Measurements from ENCODE around the gene LRRC4C. TPM values are rescaled to one million over a fixed set of nuclear protein-coding genes. Genes with fewer than 3 reads are reported as not detected.

Gene LRRC4C
- total RNA-seq, 1 experiment from 2014 or later: not detected

DNA sequence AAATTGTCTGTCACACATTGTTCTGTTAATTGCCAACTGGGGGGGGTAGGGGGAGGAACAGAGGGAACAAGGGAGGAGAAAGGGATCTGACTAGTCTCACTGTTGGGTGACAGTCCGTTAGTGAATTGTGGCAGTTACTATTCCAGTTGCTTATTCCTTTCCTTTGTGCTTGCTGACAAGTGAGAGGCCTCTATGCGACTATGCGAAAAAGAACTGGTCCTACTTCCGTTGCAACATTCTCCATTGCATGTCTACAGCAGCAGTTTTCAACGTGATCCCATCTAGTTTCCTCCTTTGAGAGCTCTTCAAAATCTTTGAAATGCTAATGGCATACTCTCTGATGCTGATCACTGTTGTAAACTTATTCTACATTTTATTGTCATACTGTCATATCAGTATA is 672.2 kb downstream of the LRRC4C start:
- Histone ChIP-seq H3K4me1 (ENCODE audit: insufficient read depth, low read length) (no peaks in the 10 kb centered on the region), H3K9ac (ENCODE audit: low read length) (no peak overlapping the region), H4K20me1 (ENCODE audit: low read length) (no peaks in the 10 kb centered on the region), H3K27ac (ENCODE audit: low read length) (no peak overlapping the region), H3K79me2 (ENCODE audit: low read length) (no peaks in the 10 kb centered on the region), H3K4me3 (ENCODE audit: low read length) (no peak overlapping the region), H3K36me3 (ENCODE audit: low read depth, low read length) (no peaks in the 10 kb centered on the region), H3K4me2 (ENCODE audit: low read length) (no peak overlapping the region), H3K9me2 (replicated peaks; ENCODE audit: low read length) (no peaks in the 10 kb centered on the region), H3K27me3 (ENCODE audit: low read length) (no peaks in the 10 kb centered on the region), H2AFZ (ENCODE audit: low read length) (no peak overlapping the region), H3K9me3 (ENCODE audit: low read length) (no peaks in the 10 kb centered on the region), H3F3A (ENCODE audit: low read length, unreplicated experiment) (no peaks in the 10 kb centered on the region)
- intact Hi-C loops (cut with micrococcal nuclease): no loop called here
- ATAC-seq (no peak), DNase-seq (no peak)
- POLR2A ChIA-PET (ENCODE audit: unreplicated experiment): no interaction called here
- CTCF ChIA-PET: no interaction called here
- no TSS peak for BruUV-seq (replicated peaks)
- TF ChIP-seq, protein P1, sequence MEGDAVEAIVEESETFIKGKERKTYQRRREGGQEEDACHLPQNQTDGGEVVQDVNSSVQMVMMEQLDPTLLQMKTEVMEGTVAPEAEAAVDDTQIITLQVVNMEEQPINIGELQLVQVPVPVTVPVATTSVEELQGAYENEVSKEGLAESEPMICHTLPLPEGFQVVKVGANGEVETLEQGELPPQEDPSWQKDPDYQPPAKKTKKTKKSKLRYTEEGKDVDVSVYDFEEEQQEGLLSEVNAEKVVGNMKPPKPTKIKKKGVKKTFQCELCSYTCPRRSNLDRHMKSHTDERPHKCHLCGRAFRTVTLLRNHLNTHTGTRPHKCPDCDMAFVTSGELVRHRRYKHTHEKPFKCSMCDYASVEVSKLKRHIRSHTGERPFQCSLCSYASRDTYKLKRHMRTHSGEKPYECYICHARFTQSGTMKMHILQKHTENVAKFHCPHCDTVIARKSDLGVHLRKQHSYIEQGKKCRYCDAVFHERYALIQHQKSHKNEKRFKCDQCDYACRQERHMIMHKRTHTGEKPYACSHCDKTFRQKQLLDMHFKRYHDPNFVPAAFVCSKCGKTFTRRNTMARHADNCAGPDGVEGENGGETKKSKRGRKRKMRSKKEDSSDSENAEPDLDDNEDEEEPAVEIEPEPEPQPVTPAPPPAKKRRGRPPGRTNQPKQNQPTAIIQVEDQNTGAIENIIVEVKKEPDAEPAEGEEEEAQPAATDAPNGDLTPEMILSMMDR (conservative IDR thresholded peaks at IDR 0.05; ENCODE audit: low read depth, low read length): no peak
- TF ChIP-seq EZH2 (IDR thresholded peaks at IDR 0.05; ENCODE audit: low read length, unreplicated experiment): no peak
- no peak for TF ChIP-seq EZH2phosphoT487 (IDR thresholded peaks at IDR 0.05; ENCODE audit: borderline replicate concordance, low read length)

DNA sequence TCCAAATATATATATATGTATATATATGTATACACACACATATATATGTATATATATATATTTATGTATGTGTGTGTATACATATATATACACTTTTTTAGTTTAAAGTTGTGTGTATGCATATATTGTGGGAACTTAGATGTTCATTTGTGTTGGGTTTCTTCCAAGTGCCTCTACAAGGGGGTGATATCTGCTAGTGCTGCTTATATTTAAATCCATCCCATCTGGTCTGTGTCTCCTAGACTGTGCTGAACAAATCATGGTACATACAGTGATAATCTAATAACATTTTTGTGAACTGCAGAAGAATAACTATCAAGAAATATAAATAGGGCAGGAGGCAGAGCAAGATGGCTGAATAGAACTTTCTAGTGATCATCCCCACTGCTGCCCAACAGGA is 696.4 kb downstream of the LRRC4C start:
- TF ChIP-seq, protein P1 (conservative IDR thresholded peaks at IDR 0.05; ENCODE audit: low read depth, low read length): no peak
- TF ChIP-seq EZH2 (IDR thresholded peaks at IDR 0.05; ENCODE audit: low read length, unreplicated experiment): no peak
- TF ChIP-seq EZH2phosphoT487 (IDR thresholded peaks at IDR 0.05; ENCODE audit: borderline replicate concordance, low read length): no peak
- Histone ChIP-seq H3F3A (ENCODE audit: low read length, unreplicated experiment) (no peaks in the 10 kb centered on the region), H3K4me3 (ENCODE audit: low read length) (no peak overlapping the region), H4K20me1 (ENCODE audit: low read length) (no peaks in the 10 kb centered on the region), H3K79me2 (ENCODE audit: low read length) (no peaks in the 10 kb centered on the region), H3K27me3 (ENCODE audit: low read length) (no peaks in the 10 kb centered on the region), H2AFZ (ENCODE audit: low read length) (no peak overlapping the region), H3K27ac (ENCODE audit: low read length) (no peak overlapping the region), H3K4me2 (ENCODE audit: low read length) (no peak overlapping the region), H3K4me1 (ENCODE audit: insufficient read depth, low read length) (no peaks in the 10 kb centered on the region), H3K36me3 (ENCODE audit: low read depth, low read length) (no peaks in the 10 kb centered on the region), H3K9ac (ENCODE audit: low read length) (no peak overlapping the region), H3K9me2 (replicated peaks; ENCODE audit: low read length) (no peaks in the 10 kb centered on the region), H3K9me3 (ENCODE audit: low read length) (peaks cover 4% of the 10 kb centered on the region; the same call in 1 of the 2 replicates)
- ATAC-seq (no peak), DNase-seq (no peak)
- no TSS peak for BruUV-seq (replicated peaks)
- intact Hi-C loops (cut with micrococcal nuclease): no loop called here
- POLR2A ChIA-PET (ENCODE audit: unreplicated experiment): no interaction called here
- CTCF ChIA-PET: no interaction called here

DNA sequence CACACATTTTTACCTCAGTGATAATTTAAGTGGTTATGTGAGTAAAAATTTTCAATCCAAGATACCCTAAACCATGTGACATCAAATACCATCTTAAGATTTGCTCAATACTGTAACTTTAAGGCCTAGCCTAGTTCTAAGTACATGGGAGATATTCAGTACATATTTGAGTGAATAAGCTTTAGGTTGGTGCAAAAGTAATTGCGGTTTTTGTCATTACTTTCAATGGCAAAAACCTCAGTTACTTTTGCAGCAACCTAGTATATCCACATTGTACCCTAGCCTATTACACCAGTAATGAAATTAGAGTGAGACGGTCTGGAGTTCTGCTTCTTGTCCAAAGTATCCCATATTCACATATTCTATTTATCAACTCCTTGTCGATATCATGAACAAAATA is 700.1 kb downstream of the LRRC4C start:
- Histone ChIP-seq H3K4me1 (ENCODE audit: insufficient read depth, low read length) (no peaks in the 10 kb centered on the region), H3K27me3 (ENCODE audit: low read length) (no peaks in the 10 kb centered on the region), H2AFZ (ENCODE audit: low read length) (no peak overlapping the region), H3K9me3 (ENCODE audit: low read length) (peaks cover 4% of the 10 kb centered on the region; the same call in 1 of the 2 replicates), H4K20me1 (ENCODE audit: low read length) (no peaks in the 10 kb centered on the region), H3K9me2 (replicated peaks; ENCODE audit: low read length) (no peaks in the 10 kb centered on the region), H3K36me3 (ENCODE audit: low read depth, low read length) (no peaks in the 10 kb centered on the region), H3K9ac (ENCODE audit: low read length) (no peak overlapping the region), H3K79me2 (ENCODE audit: low read length) (no peaks in the 10 kb centered on the region), H3F3A (ENCODE audit: low read length, unreplicated experiment) (no peaks in the 10 kb centered on the region), H3K4me3 (ENCODE audit: low read length) (no peak overlapping the region), H3K27ac (ENCODE audit: low read length) (no peak overlapping the region), H3K4me2 (ENCODE audit: low read length) (no peak overlapping the region)
- TF ChIP-seq EZH2phosphoT487 (IDR thresholded peaks at IDR 0.05; ENCODE audit: borderline replicate concordance, low read length): no peak
- TF ChIP-seq, protein P1 (conservative IDR thresholded peaks at IDR 0.05; ENCODE audit: low read depth, low read length): no peak
- TF ChIP-seq EZH2 (IDR thresholded peaks at IDR 0.05; ENCODE audit: low read length, unreplicated experiment): no peak
- intact Hi-C loops (cut with micrococcal nuclease): no loop called here
- no peak for ATAC-seq
- POLR2A ChIA-PET (ENCODE audit: unreplicated experiment): no interaction called here
- BruUV-seq (replicated peaks): no TSS peak
- DNase-seq: no peak
- CTCF ChIA-PET: no interaction called here
